ENCODE measurements around the gene PKHD1.

The PKHD1 gene

DNA sequence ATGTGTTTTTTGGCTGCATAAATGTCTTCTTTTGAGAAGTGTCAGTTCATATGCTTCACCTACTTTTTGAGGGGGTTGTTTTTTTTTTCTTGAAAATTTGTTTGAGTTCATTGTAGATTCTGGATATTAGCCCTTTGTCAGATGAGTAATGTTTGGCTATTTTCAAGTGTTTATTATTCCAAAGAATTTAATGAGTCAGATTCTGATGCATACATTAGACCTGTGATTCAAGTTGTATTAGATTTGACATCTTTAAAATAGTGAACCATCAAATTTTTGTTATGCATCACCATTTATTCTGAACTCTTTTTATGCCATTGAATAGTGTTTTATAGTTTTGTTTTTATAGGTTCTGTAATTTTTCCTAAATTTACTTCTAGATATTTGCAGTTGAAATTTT is 319.3 kb downstream of the PKHD1 start:
- no peak for TF ChIP-seq CTCF (IDR thresholded peaks at IDR 0.05; ENCODE audit: extremely low read depth, missing control alignments)
- no peak for DNase-seq (ENCODE audit: low spot score)

GRCh38 chr6:51765230-51765629 is 322.2 kb downstream of the PKHD1 start:
- DNase-seq (ENCODE audit: low spot score): no peak
- no peak for TF ChIP-seq CTCF (IDR thresholded peaks at IDR 0.05; ENCODE audit: extremely low read depth, missing control alignments)

DNA sequence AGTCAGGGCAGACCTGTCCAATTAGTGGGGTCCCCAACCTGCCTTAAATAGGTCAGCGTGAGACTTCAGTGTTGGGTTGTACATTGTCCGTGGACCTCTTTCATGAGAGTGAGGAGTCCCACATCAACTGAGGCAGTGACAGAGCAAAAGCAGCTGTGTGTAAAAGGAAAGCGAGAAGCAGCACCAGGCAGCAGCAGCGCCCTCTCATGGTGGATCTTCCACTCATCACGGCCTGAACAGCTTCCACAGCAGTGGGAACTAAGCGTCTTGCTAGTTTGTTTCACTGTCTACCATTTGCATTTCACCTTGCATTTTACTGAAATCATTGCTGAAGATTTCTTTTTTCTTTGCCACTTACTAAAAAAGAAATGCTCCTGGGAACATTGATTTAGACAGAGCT is 333.8 kb downstream of the PKHD1 start:
- TF ChIP-seq CTCF (IDR thresholded peaks at IDR 0.05; ENCODE audit: extremely low read depth, missing control alignments): peak; percentile 12
- peak; percentile 17 for DNase-seq (ENCODE audit: low spot score)

GRCh38 chr6:51743999-51744398 is 343.4 kb downstream of the PKHD1 start:
- DNase-seq (ENCODE audit: low spot score): no peak
- no peak for TF ChIP-seq CTCF (IDR thresholded peaks at IDR 0.05; ENCODE audit: extremely low read depth, missing control alignments)

GRCh38 chr6:51740658-51741057 is 346.8 kb downstream of the PKHD1 start:
- DNase-seq (ENCODE audit: low spot score): no peak
- no peak for TF ChIP-seq CTCF (IDR thresholded peaks at IDR 0.05; ENCODE audit: extremely low read depth, missing control alignments)

GRCh38 chr6:51738614-51739013 is 348.8 kb downstream of the PKHD1 start:
- no peak for TF ChIP-seq CTCF (IDR thresholded peaks at IDR 0.05; ENCODE audit: extremely low read depth, missing control alignments)
- no peak for DNase-seq (ENCODE audit: low spot score)

GRCh38 chr6:51737580-51738360 is 349.6 kb downstream of the PKHD1 start:
- no peak for DNase-seq (ENCODE audit: low spot score)

More at GRCh38 chr6:51737580-51738360, 349.6 kb downstream of the PKHD1 start:
- TF ChIP-seq CTCF (IDR thresholded peaks at IDR 0.05; ENCODE audit: extremely low read depth, missing control alignments): no peak

Data from GM20000 (cell line).